B cell (primary cell): ENCODE measurements around the gene SDK1. TPM values are rescaled to one million over a fixed set of nuclear protein-coding genes. Genes with fewer than 3 reads are reported as not detected.

Experiments used
- ATAC-seq: fragments of 200-7000 bp; cut with Tn5 transposase; one replicate; pipeline ENCODE4 v1.10.0; 2021; ENCODE audit warnings: low read depth, mild to moderate bottlenecking, moderate number of reproducible peaks, moderate library complexity
- CTCF ChIA-PET: fragments of 350-600 bp; sonication (Branson Sonifier 250); formaldehyde crosslinking; loops from one replicate; lab custom pipeline; 2021; ENCODE audit warnings: antibody characterized with exemption, inconsistent platforms; lab: Charles Lee
- POLR2A ChIA-PET: fragments of 350-600 bp; sonication (Branson Sonifier 250); formaldehyde crosslinking; loops from one replicate; lab custom pipeline; 2021; ENCODE audit warnings: antibody characterized with exemption; lab: Charles Lee
- DNase-seq: peaks from one replicate; pipeline ENCODE4 v3.0.0; 2013
- H2AFZ ChIP-seq: 2 replicates; pipeline ENCODE4 v1.6.1; 2012; ENCODE audit warnings: mild to moderate bottlenecking, low read depth, low read length; ENCODE audit not compliant: insufficient read depth, poor library complexity, severe bottlenecking
- H3K27ac ChIP-seq, 2 donors: 1 replicate in 1 of 2; 2 replicates in 1 of 2; pipeline ENCODE4 v1.5.1; 2012 to 2013; ENCODE audit warnings: low read length in 2 of 2, mild to moderate bottlenecking in 2 of 2, moderate library complexity in 1 of 2
- H3K27me3 ChIP-seq, 4 experiments: fragments of 200-600 bp in 1 of 4; sonication (generic) in 1 of 4; replicated peaks in 1 of 4; 1 replicate in 2 of 4; 2 replicates in 2 of 4; pipeline versions ENCODE4 v1.6.1 to v1.7.0; 2013 to 2016; ENCODE audit warnings: low read length in 3 of 4, mild to moderate bottlenecking in 2 of 4, mixed read lengths in 1 of 4, moderate library complexity in 1 of 4; ENCODE audit not compliant: insufficient read depth in 4 of 4, control insufficient read depth in 3 of 4; ENCODE audit errors: control extremely low read depth in 1 of 4
- H3K36me3 ChIP-seq, 2 experiments: replicated peaks in 1 of 2; 1 replicate in 1 of 2; 2 replicates in 1 of 2; pipeline versions ENCODE4 v1.6.1 to v1.7.1; 2013; ENCODE audit warnings: low read length in 1 of 2; ENCODE audit not compliant: insufficient read depth in 2 of 2, control insufficient read depth in 1 of 2; ENCODE audit errors: control extremely low read depth in 1 of 2, extremely low read depth in 1 of 2
- H3K4me1 ChIP-seq, 2 donors: fragments of 200-600 bp in 1 of 2; sonication (generic) in 1 of 2; 1 replicate in 1 of 2; 2 replicates in 1 of 2; pipeline versions ENCODE4 v1.5.1 to v1.6.1; 2013 to 2017; ENCODE audit warnings: low read length in 2 of 2; ENCODE audit not compliant: control insufficient read depth in 2 of 2, insufficient read depth in 2 of 2
- H3K4me2 ChIP-seq: replicated peaks from 2 replicates; pipeline ENCODE3; 2012; ENCODE audit warnings: mild to moderate bottlenecking, low read depth, low read length; ENCODE audit not compliant: poor library complexity, severe bottlenecking
- H3K4me3 ChIP-seq, 5 experiments: fragments of 200-600 bp in 1 of 5; sonication (generic) in 1 of 5; 1 replicate in 3 of 5; 2 replicates in 2 of 5; pipeline versions ENCODE4 v1.5.1 to v1.7.0; 2011 to 2016; ENCODE audit warnings: low read length in 4 of 5, mild to moderate bottlenecking in 4 of 5, low read depth in 2 of 5, control low read depth in 1 of 5, moderate library complexity in 1 of 5; ENCODE audit not compliant: insufficient read depth in 1 of 5; ENCODE audit errors: control extremely low read depth in 1 of 5, extremely low read depth in 1 of 5
- H3K79me2 ChIP-seq: fragments of 200-600 bp; sonication (generic); one replicate; pipeline ENCODE4 v1.6.0; 2016; ENCODE audit warnings: low read length; ENCODE audit not compliant: control insufficient read depth, insufficient read depth
- H3K9ac ChIP-seq: fragments of 200-600 bp; sonication (generic); 2 replicates; pipeline ENCODE4 v1.6.1; 2017; ENCODE audit warnings: mild to moderate bottlenecking, low read length, moderate library complexity
- H3K9me3 ChIP-seq, 3 donors: one replicate each; pipeline versions ENCODE4 v1.6.1 to v1.7.1; 2013; ENCODE audit warnings: low read length in 2 of 3; ENCODE audit not compliant: control insufficient read depth in 2 of 3, insufficient read depth in 1 of 3; ENCODE audit errors: control extremely low read depth in 1 of 3
- H4K20me1 ChIP-seq: 2 replicates; pipeline ENCODE4 v1.6.0; 2012; ENCODE audit warnings: mild to moderate bottlenecking, low read length; ENCODE audit not compliant: insufficient read depth, control insufficient read depth, poor library complexity, severe bottlenecking
- H3K27ac Mint-ChIP-seq: one replicate; pipeline ENCODE4 v1.8.0; 2021; ENCODE audit warnings: mixed read lengths
- H3K27me3 Mint-ChIP-seq: one replicate; pipeline ENCODE4 v1.8.0; 2021; ENCODE audit warnings: mixed read lengths
- H3K4me1 Mint-ChIP-seq: one replicate; pipeline ENCODE4 v1.8.0; 2021; ENCODE audit warnings: mixed read lengths
- H3K4me3 Mint-ChIP-seq: one replicate; pipeline ENCODE4 v1.8.0; 2021; ENCODE audit warnings: mixed read lengths
- H3K9me3 Mint-ChIP-seq: one replicate; pipeline ENCODE4 v1.8.0; 2022; ENCODE audit warnings: mixed read lengths; ENCODE audit not compliant: insufficient read depth
- CTCF ChIP-seq: fragments of 200-600 bp; IDR thresholded peaks from one replicate; pipeline ENCODE4 v1.8.0; 2022; ENCODE audit warnings: antibody characterized with exemption, mild to moderate bottlenecking
- EZH2 ChIP-seq: IDR thresholded peaks from 2 replicates; pipeline ENCODE4 v1.6.1; 2012; ENCODE audit warnings: borderline replicate concordance, low read depth, mild to moderate bottlenecking, moderate library complexity, low read length; ENCODE audit not compliant: insufficient read depth, poor library complexity, severe bottlenecking
- WGBS: methylation state at CpG from one replicate; pipeline ENCODE4 v1.1.5; 2013; ENCODE audit warnings: missing lambda C conversion rate; ENCODE audit not compliant: insufficient coverage; 5-methylcytosine and 5-hydroxymethylcytosine counted together
- intact Hi-C: fragments of 100-400 bp; cut with micrococcal nuclease; formaldehyde crosslinking; loops from one replicate; pipeline ENCODE4 v1.10.0; 2022
- polyA plus RNA-seq: library from polyadenylated mRNA; depleted of rRNA; stranded (reverse); fragments of >200 nt; gene quantifications from 2 replicates; pipeline ENCODE4 v1.2.3, GENCODE V29; 2012
- total RNA-seq, 2 donors: library from RNA; stranded (reverse); fragments of 120-200 nt in 1 of 2; gene quantifications; 1 replicate in 1 of 2; 2 replicates in 1 of 2; pipeline versions ENCODE4 v1.2.3 to v1.2.4, GENCODE V29; 2013 to 2022

SDK1 gene
- total and polyA plus RNA-seq, 2 donors (not counting 1 experiment from before 2014, with no cell fraction given), result 0.73 to 2.0 TPM

DNA sequence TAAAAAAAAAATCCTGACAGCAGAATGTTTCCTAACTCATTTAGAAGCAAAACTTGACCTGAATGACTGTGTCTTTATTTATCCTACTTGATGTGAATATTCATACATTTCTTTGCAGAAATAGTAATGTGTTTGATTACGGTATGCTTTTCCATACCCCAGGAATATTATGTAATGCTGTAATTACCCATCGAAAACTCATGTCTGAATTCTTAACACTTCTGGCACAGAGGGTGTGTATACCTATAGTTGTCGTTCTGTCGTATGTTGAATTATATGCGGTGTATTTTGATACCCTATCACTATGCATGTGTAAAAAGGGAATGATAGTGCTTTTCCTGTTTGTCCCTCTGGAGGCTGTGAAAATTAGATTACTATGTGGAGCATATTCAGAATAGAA, 26.6 kb downstream of the SDK1 start:
- no peak for DNase-seq
- ChIA-PET CTCF (no interaction called here), POLR2A (no interaction called here)
- peaks cover 33% of the 10 kb centered on the region for H3K27me3 Mint-ChIP-seq
- no peak overlapping the region for H3K4me2 ChIP-seq
- no peaks in the 10 kb centered on the region for H3K36me3 ChIP-seq
- H3K4me3 ChIP-seq, result no peak overlapping the region
- ATAC-seq, result no peak
- H3K27me3 ChIP-seq, result peaks cover 0 to 18% (median 5%) of the 10 kb centered on the region in 4 experiments
- no peak overlapping the region for H3K4me3 Mint-ChIP-seq
- no peaks in the 10 kb centered on the region for H3K79me2 ChIP-seq
- WGBS, result 100% methylated on average over 2 of the region's 5 CpGs
- no peak overlapping the region for H3K27ac ChIP-seq
- H3K4me1 Mint-ChIP-seq, result no peaks in the 10 kb centered on the region
- no peak overlapping the region for H3K27ac Mint-ChIP-seq
- intact Hi-C loops, result no loop called here
- no peaks in the 10 kb centered on the region for H4K20me1 ChIP-seq
- TF ChIP-seq EZH2, result no peak
- TF ChIP-seq CTCF, result no peak
- H2AFZ ChIP-seq, result no peak overlapping the region
- no peak overlapping the region for H3K9ac ChIP-seq
- no peaks in the 10 kb centered on the region for H3K4me1 ChIP-seq
- H3K9me3 Mint-ChIP-seq, result no peaks in the 10 kb centered on the region
- no peaks in the 10 kb centered on the region for H3K9me3 ChIP-seq

- intact Hi-C loops, result no loop called here
- ChIA-PET CTCF (no interaction called here), POLR2A (no interaction called here)
- H3K27me3 ChIP-seq, result peaks cover 0 to 32% (median 27%) of the 10 kb centered on the region in 4 experiments
- no peaks in the 10 kb centered on the region for H3K79me2 ChIP-seq
- H3K9me3 ChIP-seq, result peaks cover 0 to 7% (median 0%) of the 10 kb centered on the region in 3 donors
- no peaks in the 10 kb centered on the region for H3K4me1 Mint-ChIP-seq
- H2AFZ ChIP-seq, result no peak overlapping the region
- no peak for TF ChIP-seq EZH2
- no peak for TF ChIP-seq CTCF
- no peak overlapping the region for H3K4me3 Mint-ChIP-seq
- H3K4me3 ChIP-seq, result no peak overlapping the region
- no peak overlapping the region for H3K27ac ChIP-seq
- no CpG with 5 or more reads among the region's 2 CpGs for WGBS
- ATAC-seq (no peak), DNase-seq (no peak)
- H3K4me1 ChIP-seq, result no peaks in the 10 kb centered on the region
- H3K9me3 Mint-ChIP-seq, result no peaks in the 10 kb centered on the region
- H3K4me2 ChIP-seq, result no peak overlapping the region
- no peak overlapping the region for H3K9ac ChIP-seq
- peaks cover 64% of the 10 kb centered on the region for H3K27me3 Mint-ChIP-seq
- H3K27ac Mint-ChIP-seq, result no peak overlapping the region
- H4K20me1 ChIP-seq, result no peaks in the 10 kb centered on the region
- no peaks in the 10 kb centered on the region for H3K36me3 ChIP-seq
These were observed 31.3 kb downstream of the SDK1 start for GRCh38 chr7:3332308-3332707.
